Femur (tissue), 1 donor: Measurements from ENCODE around the gene TXNRD2.

Source experiments
- DNase-seq: peaks from one replicate; pipeline ENCODE4 v3.0.0-alpha.2; 2017

TXNRD2 gene

GRCh38 chr22:19979712-19980493 lies 38.3 kb upstream of the TXNRD2 start:
- no peak for DNase-seq

- DNase-seq, result no peak
Measured at GRCh38 chr22:19978748-19979147, 37.1 kb upstream of the TXNRD2 start.

- DNase-seq, result no peak
Measured at GRCh38 chr22:19977296-19978243, 36.0 kb upstream of the TXNRD2 start.

GRCh38 chr22:19976671-19977070 lies 35.1 kb upstream of the TXNRD2 start:
- no peak for DNase-seq

GRCh38 chr22:19975707-19976035 lies 34.1 kb upstream of the TXNRD2 start:
- no peak for DNase-seq

GRCh38 chr22:19974935-19975706 lies 33.5 kb upstream of the TXNRD2 start:
- DNase-seq, result no peak

- peak; percentile 83 for DNase-seq
Measured at GRCh38 chr22:19974268-19974861, 32.7 kb upstream of the TXNRD2 start.

GRCh38 chr22:19973551-19974267 lies 32.1 kb upstream of the TXNRD2 start:
- DNase-seq, result no peak

- DNase-seq, result no peak
Measured at GRCh38 chr22:19972652-19973550, 31.3 kb upstream of the TXNRD2 start.

- DNase-seq, result no peak
Measured at GRCh38 chr22:19972251-19972650, 30.6 kb upstream of the TXNRD2 start.

GRCh38 chr22:19971276-19972124 lies 29.9 kb upstream of the TXNRD2 start:
- DNase-seq, result no peak

- DNase-seq, result peak; percentile 85
Measured at GRCh38 chr22:19970479-19971275, 29.1 kb upstream of the TXNRD2 start.

GRCh38 chr22:19970031-19970478 lies 28.4 kb upstream of the TXNRD2 start:
- no peak for DNase-seq

- no peak for DNase-seq
Measured at GRCh38 chr22:19969141-19969928, 27.7 kb upstream of the TXNRD2 start.

GRCh38 chr22:19968450-19968891 lies 26.9 kb upstream of the TXNRD2 start:
- no peak for DNase-seq

GRCh38 chr22:19967850-19968449 lies 26.3 kb upstream of the TXNRD2 start:
- DNase-seq, result no peak

GRCh38 chr22:19966908-19967750 lies 25.5 kb upstream of the TXNRD2 start:
- DNase-seq, result no peak
